ENCODE results near the gene HSPA12A. TPM values are rescaled to one million over a fixed set of nuclear protein-coding genes. Genes with fewer than 3 reads are reported as not detected.

Gene HSPA12A
- polyA plus RNA-seq, 2 of the 4 experiments (the other 2 are of a cell fraction): 16.9 to 17.0 TPM

DNA sequence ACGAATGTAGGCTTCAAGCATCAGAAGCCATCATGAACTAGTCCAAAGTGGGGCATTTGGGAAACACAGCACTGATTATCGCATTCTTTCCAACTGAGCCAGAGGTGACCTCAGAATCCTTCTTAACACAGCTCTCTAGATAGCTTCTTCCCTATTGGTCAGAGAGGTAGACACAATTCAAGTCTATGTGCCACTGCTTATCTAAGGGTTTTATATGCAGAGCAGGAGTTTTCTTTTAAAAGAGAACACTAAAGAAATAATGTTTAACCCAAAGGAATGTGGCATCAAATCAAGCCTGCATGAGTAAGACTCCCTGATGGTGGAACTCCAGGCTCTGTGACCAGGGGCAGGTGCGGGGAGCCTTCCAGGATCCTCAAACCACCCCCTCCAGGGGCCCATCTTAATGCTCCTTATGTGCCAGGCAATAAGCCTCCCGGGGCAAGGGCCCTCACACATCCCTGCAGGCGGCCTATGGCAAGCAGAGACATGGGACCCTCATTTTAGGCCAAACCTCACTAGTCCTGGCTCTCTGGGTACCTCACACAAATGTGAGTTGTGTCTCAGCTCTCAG is 13.8 kb downstream of the HSPA12A start:
- Histone ChIP-seq H3K9me3 (no peaks in the 10 kb centered on the region), H3K27ac (no peak overlapping the region), H3K4me1 (0 out of 3 replicates have a peak, but pooled peaks cover 4% of the 10 kb centered on the region), H3K4me3 (no peak overlapping the region), H3K4me2 (no peak overlapping the region)
- WGBS (ENCODE audit: missing lambda C conversion rate): 67% methylated on average over 5 of the region's 5 CpGs
- TF ChIP-seq HOXB13 (CRISPR knock-in tag; IDR thresholded peaks at IDR 0.05; ENCODE audit: low read depth) (no peak), NPAS2 (CRISPR knock-in tag; IDR thresholded peaks at IDR 0.05; ENCODE audit: borderline replicate concordance) (no peak), HEYL (CRISPR knock-in tag; IDR thresholded peaks at IDR 0.05) (no peak), HOXB5 (CRISPR knock-in tag; IDR thresholded peaks at IDR 0.05) (no peak), PHF8 (IDR thresholded peaks at IDR 0.05; ENCODE audit: borderline replicate concordance, low read depth) (no peak), ESRRA (IDR thresholded peaks at IDR 0.05; ENCODE audit: borderline replicate concordance, low read length) (no peak)
- ATAC-seq (no peak), FAIRE-seq (no peak), DNase-seq (ENCODE audit: low read depth in 1 of 2, low spot score in 1 of 2) (no peak)
- CTCF ChIA-PET: interaction anchor here (1.4 kb wide), 1 partner anchor 446 kb away, joined by 4 read pairs; no protein-coding TSS in a partner anchor
- POLR2A ChIA-PET: interaction anchor here (0.5 to 1.2 kb wide), 2 partner anchors 12 to 14 kb away, joined by 4 to 5 read pairs; partner anchors contain the start of gene HSPA12A

DNA sequence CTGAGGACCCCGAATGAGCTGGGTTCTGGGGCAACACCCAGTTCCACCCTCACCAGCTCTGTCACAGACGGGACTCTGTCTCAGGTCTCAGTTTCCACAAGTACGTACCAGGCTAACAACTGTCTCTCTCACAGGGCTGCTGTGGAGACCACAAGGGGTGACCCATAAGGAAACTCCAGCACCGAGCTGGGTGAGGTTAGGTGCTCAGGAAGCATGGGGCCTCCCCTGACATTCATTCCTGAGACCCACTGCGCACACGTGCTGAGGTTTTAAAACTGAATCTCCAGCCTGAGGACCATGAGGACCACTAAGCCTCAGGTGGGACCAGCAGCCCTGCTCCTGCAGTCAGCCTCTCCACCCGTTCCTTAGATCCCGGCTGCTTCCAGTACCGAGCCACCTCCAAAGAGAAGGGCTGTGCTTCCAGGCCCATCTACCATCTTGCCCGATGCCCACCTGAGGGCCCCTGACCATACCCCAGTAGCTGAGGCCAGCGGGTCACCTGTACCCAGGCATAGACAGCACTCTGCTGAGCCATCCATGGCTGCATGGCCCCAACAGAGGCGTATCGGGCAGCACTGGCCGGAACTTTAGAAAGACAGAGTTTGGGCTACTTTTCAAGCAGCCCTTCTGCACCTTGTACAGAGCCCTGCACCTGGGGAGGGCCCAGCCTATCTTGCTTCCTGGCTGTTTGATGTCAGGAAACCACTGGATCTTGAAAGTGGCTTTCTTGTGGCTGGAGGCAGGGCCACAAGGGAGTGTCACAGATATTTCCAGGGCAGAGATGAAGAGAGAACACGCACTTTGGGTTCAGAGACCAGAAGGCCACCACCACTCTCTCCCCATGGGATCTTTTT is 18.7 kb downstream of the HSPA12A start:
- Histone ChIP-seq H3K4me2 (no peak overlapping the region), H3K27ac (no peak overlapping the region), H3K4me1 (peaks cover 15% of the 10 kb centered on the region; the same call in 2 of the 3 replicates), H3K9me3 (no peaks in the 10 kb centered on the region), H3K4me3 (no peak overlapping the region)
- 95% methylated on average over 11 of the region's 15 CpGs for WGBS (ENCODE audit: missing lambda C conversion rate)
- TF ChIP-seq, protein P1, sequence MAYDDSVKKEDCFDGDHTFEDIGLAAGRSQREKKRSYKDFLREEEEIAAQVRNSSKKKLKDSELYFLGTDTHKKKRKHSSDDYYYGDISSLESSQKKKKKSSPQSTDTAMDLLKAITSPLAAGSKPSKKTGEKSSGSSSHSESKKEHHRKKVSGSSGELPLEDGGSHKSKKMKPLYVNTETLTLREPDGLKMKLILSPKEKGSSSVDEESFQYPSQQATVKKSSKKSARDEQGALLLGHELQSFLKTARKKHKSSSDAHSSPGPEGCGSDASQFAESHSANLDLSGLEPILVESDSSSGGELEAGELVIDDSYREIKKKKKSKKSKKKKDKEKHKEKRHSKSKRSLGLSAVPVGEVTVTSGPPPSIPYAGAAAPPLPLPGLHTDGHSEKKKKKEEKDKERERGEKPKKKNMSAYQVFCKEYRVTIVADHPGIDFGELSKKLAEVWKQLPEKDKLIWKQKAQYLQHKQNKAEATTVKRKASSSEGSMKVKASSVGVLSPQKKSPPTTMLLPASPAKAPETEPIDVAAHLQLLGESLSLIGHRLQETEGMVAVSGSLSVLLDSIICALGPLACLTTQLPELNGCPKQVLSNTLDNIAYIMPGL (CRISPR knock-in tag; IDR thresholded peaks at IDR 0.05; ENCODE audit: borderline replicate concordance): no peak
- no peak for TF ChIP-seq RFX5 (IDR thresholded peaks at IDR 0.05)
- CTCF ChIA-PET: interaction anchor here (1.7 to 2.4 kb wide), 2 partner anchors 65 to 451 kb away, joined by 7 to 18 read pairs; no protein-coding TSS in a partner anchor
- no peak for DNase-seq (ENCODE audit: low read depth in 1 of 2, low spot score in 1 of 2)
- POLR2A ChIA-PET: no interaction called here
- ATAC-seq: no peak
- no peak for FAIRE-seq

DNA sequence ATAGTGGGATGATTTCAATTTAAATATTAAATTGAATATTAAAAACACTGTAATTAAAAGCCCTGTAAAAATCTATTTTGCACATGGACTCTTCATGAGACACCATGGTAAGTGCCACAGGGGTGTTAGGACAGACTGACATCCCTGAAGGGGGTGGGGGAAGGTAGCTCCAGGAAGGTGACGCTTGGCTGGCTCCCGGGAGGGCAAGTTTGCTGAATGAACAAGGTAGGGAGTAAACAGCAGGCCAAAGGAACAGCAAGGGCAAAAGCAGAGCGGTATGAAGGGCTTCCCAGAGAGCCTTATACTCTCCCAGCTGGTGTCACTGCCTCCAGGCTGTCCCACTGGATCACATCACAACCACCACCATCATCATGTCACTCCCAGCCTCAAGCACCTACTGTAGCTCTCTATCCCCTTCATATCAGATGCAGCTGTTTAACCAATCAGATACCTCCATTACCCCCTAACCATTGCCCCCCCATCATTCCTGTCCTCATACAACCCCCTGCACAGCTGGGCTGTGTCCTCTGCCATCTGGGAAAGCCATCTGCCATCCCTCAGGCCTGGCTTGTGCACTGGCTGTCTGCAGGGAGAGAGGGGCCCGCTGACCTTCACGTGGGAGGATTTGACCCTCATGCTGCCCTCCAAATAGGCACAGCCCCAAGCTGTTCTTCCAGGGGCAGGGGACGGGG is 19.5 kb downstream of the HSPA12A start:
- H3K27ac ChIP-seq: no peak overlapping the region
- no peak overlapping the region for H3K4me2 ChIP-seq
- CTCF ChIA-PET: interaction anchor here (0.6 to 2.9 kb wide), 8 partner anchors 13 to 494 kb away, joined by 3 to 11 read pairs (median 4); no protein-coding TSS in a partner anchor
- 93% methylated on average over 3 of the region's 6 CpGs for WGBS (ENCODE audit: missing lambda C conversion rate)
- DNase-seq (ENCODE audit: low read depth in 1 of 2, low spot score in 1 of 2) (no peak), FAIRE-seq (no peak), ATAC-seq (no peak)
- no peaks in the 10 kb centered on the region for H3K9me3 ChIP-seq
- H3K4me1 ChIP-seq: peaks cover 15% of the 10 kb centered on the region; the same call in 2 of the 3 replicates
- POLR2A ChIA-PET: interaction anchor here (1.6 kb wide), 1 partner anchor 20 kb away, joined by 5 read pairs; no protein-coding TSS in a partner anchor
- no peak overlapping the region for H3K4me3 ChIP-seq
- TF ChIP-seq PHF8 (IDR thresholded peaks at IDR 0.05; ENCODE audit: borderline replicate concordance, low read depth) (no peak), NFE2L2 (conservative IDR thresholded peaks at IDR 0.05; ENCODE audit: low read length) (no peak), EHF (CRISPR knock-in tag; IDR thresholded peaks at IDR 0.05) (no peak), JUNB (IDR thresholded peaks at IDR 0.05) (no peak), MAZ (IDR thresholded peaks at IDR 0.05; ENCODE audit: borderline replicate concordance, low read depth, low read length) (no peak), NR3C1 (IDR thresholded peaks at IDR 0.05) (no peak), CBX8 (IDR thresholded peaks at IDR 0.05) (no peak), CHD4 (IDR thresholded peaks at IDR 0.05; ENCODE audit: borderline replicate concordance) (no peak), MAFK (IDR thresholded peaks at IDR 0.05; ENCODE audit: partially characterized antibody) (no peak), KDM5A (IDR thresholded peaks at IDR 0.05) (no peak), ESRRA (IDR thresholded peaks at IDR 0.05; ENCODE audit: borderline replicate concordance, low read length) (no peak), SMC3 (IDR thresholded peaks at IDR 0.05) (no peak), ZNF302 (CRISPR knock-in tag; IDR thresholded peaks at IDR 0.05) (no peak), JUN (IDR thresholded peaks at IDR 0.05) (no peak)
- TF ChIP-seq, protein P2, sequence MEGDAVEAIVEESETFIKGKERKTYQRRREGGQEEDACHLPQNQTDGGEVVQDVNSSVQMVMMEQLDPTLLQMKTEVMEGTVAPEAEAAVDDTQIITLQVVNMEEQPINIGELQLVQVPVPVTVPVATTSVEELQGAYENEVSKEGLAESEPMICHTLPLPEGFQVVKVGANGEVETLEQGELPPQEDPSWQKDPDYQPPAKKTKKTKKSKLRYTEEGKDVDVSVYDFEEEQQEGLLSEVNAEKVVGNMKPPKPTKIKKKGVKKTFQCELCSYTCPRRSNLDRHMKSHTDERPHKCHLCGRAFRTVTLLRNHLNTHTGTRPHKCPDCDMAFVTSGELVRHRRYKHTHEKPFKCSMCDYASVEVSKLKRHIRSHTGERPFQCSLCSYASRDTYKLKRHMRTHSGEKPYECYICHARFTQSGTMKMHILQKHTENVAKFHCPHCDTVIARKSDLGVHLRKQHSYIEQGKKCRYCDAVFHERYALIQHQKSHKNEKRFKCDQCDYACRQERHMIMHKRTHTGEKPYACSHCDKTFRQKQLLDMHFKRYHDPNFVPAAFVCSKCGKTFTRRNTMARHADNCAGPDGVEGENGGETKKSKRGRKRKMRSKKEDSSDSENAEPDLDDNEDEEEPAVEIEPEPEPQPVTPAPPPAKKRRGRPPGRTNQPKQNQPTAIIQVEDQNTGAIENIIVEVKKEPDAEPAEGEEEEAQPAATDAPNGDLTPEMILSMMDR (IDR thresholded peaks at IDR 0.05): no peak
- TF ChIP-seq, protein P1 (CRISPR knock-in tag; IDR thresholded peaks at IDR 0.05; ENCODE audit: borderline replicate concordance): no peak
- TF ChIP-seq, protein P3, sequence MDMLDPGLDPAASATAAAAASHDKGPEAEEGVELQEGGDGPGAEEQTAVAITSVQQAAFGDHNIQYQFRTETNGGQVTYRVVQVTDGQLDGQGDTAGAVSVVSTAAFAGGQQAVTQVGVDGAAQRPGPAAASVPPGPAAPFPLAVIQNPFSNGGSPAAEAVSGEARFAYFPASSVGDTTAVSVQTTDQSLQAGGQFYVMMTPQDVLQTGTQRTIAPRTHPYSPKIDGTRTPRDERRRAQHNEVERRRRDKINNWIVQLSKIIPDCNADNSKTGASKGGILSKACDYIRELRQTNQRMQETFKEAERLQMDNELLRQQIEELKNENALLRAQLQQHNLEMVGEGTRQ (IDR thresholded peaks at IDR 0.05): no peak
